ENCODE results near the gene CFAP73. TPM values are rescaled to one million over a fixed set of nuclear protein-coding genes. Genes with fewer than 3 reads are reported as not detected.

The CFAP73 gene
- total and polyA plus RNA-seq, 2 donors from 2014 or later, result 0.52 to 2.4 TPM

- FAIRE-seq, result no peak
- TF ChIP-seq, protein P1, sequence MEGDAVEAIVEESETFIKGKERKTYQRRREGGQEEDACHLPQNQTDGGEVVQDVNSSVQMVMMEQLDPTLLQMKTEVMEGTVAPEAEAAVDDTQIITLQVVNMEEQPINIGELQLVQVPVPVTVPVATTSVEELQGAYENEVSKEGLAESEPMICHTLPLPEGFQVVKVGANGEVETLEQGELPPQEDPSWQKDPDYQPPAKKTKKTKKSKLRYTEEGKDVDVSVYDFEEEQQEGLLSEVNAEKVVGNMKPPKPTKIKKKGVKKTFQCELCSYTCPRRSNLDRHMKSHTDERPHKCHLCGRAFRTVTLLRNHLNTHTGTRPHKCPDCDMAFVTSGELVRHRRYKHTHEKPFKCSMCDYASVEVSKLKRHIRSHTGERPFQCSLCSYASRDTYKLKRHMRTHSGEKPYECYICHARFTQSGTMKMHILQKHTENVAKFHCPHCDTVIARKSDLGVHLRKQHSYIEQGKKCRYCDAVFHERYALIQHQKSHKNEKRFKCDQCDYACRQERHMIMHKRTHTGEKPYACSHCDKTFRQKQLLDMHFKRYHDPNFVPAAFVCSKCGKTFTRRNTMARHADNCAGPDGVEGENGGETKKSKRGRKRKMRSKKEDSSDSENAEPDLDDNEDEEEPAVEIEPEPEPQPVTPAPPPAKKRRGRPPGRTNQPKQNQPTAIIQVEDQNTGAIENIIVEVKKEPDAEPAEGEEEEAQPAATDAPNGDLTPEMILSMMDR (IDR thresholded peaks at IDR 0.05; ENCODE audit: borderline replicate concordance, extremely low read depth, insufficient read depth), result no peak
- peaks cover 2 to 13% (median 6%) of the 10 kb centered on the region in 3 donors for H3K36me3 ChIP-seq (ENCODE audit: control insufficient read depth in 2 of 3, insufficient read depth in 3 of 3, low read length in 3 of 3)
- intact Hi-C loops (cut with DNase I), result no loop called here
- H3K4me3 ChIP-seq (ENCODE audit: low read length in 3 of 3), result peak overlapping the region in 2 of 3 donors; percentile 90 to 92
- H3K9ac ChIP-seq (ENCODE audit: low read length in 3 of 3), result peak overlapping the region in 1 of 3 donors; percentile 33
- peak in 2 of 5 donors; percentile 62 to 80 for DNase-seq
- no peaks in the 10 kb centered on the region for H3K27me3 ChIP-seq (ENCODE audit: control insufficient read depth, insufficient read depth, low read length)
- H3K9me3 ChIP-seq (ENCODE audit: control insufficient read depth in 2 of 3, insufficient read depth in 1 of 3, low read length in 3 of 3), result no peaks in the 10 kb centered on the region
- no peak overlapping the region for H3K27ac ChIP-seq (ENCODE audit: low read depth in 2 of 2, low read length in 2 of 2)
- peaks cover 0 to 11% (median 0%) of the 10 kb centered on the region in 3 donors for H3K4me1 ChIP-seq (ENCODE audit: control insufficient read depth in 2 of 3, insufficient read depth in 2 of 3, low read depth in 1 of 3, low read length in 3 of 3)
Measured at GRCh38 chr12:113186666-113187325, 37.3 kb downstream of the CFAP73 start.

DNA sequence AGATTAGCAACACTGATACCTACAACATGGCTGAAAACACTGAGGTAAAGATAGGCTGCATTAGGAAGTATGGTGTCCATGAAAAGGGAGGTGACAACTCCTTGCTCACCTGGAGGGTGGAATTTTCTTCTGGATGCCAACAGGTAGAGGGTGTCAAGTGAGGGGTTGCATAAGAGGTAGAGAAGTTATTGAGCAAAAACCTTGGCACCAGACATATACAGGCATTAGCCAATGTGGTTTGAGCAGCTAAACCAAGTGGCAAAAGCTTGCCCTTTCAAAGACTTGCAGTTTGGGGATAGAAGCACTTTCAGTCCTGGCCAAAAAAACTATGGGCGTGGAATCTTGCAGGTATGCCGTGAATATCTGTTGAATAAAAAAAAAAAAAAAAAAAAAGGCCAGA lies 39.8 kb downstream of the CFAP73 start:
- TF ChIP-seq, protein P1 (IDR thresholded peaks at IDR 0.05; ENCODE audit: borderline replicate concordance, extremely low read depth, insufficient read depth), result no peak
- no peak for FAIRE-seq
- intact Hi-C loops (cut with DNase I), result no loop called here

GRCh38 chr12:113190761-113191160 lies 41.2 kb downstream of the CFAP73 start:
- no peak overlapping the region for H3K27ac ChIP-seq (ENCODE audit: low read depth in 2 of 2, low read length in 2 of 2)
- H3K4me3 ChIP-seq (ENCODE audit: low read length in 3 of 3), result no peak overlapping the region
- DNase-seq (peak in 3 of 5 donors; percentile 35 to 53 (median 40)), FAIRE-seq (no peak)
- H3K9me3 ChIP-seq (ENCODE audit: control insufficient read depth in 2 of 3, insufficient read depth in 1 of 3, low read length in 3 of 3), result no peaks in the 10 kb centered on the region
- TF ChIP-seq, protein P1 (IDR thresholded peaks at IDR 0.05; ENCODE audit: borderline replicate concordance, extremely low read depth, insufficient read depth), result no peak
- H3K27me3 ChIP-seq (ENCODE audit: control insufficient read depth, insufficient read depth, low read length), result no peaks in the 10 kb centered on the region
- H3K36me3 ChIP-seq (ENCODE audit: control insufficient read depth in 2 of 3, insufficient read depth in 3 of 3, low read length in 3 of 3), result peaks cover 2 to 18% (median 6%) of the 10 kb centered on the region in 3 donors
- intact Hi-C loops (cut with DNase I), result no loop called here
- no peak overlapping the region for H3K9ac ChIP-seq (ENCODE audit: low read length in 3 of 3)
- H3K4me1 ChIP-seq (ENCODE audit: control insufficient read depth in 2 of 3, insufficient read depth in 2 of 3, low read depth in 1 of 3, low read length in 3 of 3), result peaks cover 0 to 15% (median 3%) of the 10 kb centered on the region in 3 donors

More for the DNA sequence above, 39.8 kb downstream of the CFAP73 start:
- no peak for DNase-seq
- Histone ChIP-seq H3K9me3 (ENCODE audit: control insufficient read depth in 2 of 3, insufficient read depth in 1 of 3, low read length in 3 of 3) (no peaks in the 10 kb centered on the region), H3K4me3 (ENCODE audit: low read length in 3 of 3) (no peak overlapping the region), H3K36me3 (ENCODE audit: control insufficient read depth in 2 of 3, insufficient read depth in 3 of 3, low read length in 3 of 3) (peaks cover 2 to 18% (median 6%) of the 10 kb centered on the region in 3 donors), H3K4me1 (ENCODE audit: control insufficient read depth in 2 of 3, insufficient read depth in 2 of 3, low read depth in 1 of 3, low read length in 3 of 3) (peaks cover 0 to 15% (median 3%) of the 10 kb centered on the region in 3 donors), H3K9ac (ENCODE audit: low read length in 3 of 3) (no peak overlapping the region), H3K27me3 (ENCODE audit: control insufficient read depth, insufficient read depth, low read length) (no peaks in the 10 kb centered on the region), H3K27ac (ENCODE audit: low read depth in 2 of 2, low read length in 2 of 2) (no peak overlapping the region)
